Kidney epithelial cell (primary cell): Measurements from ENCODE around the gene MUC21. TPM values are rescaled to one million over a fixed set of nuclear protein-coding genes. Genes with fewer than 3 reads are reported as not detected.
"Not testable (repeated sequence)": the region's sequence is repeated elsewhere in the genome, so short reads cannot be mapped to it uniquely, and the experiment has no call there.

Experiments
- DNase-seq: peaks from one replicate; pipeline ENCODE4 v3.0.0-alpha.2; 2010; ENCODE audit warnings: low read depth
- H3K27me3 ChIP-seq: 2 replicates; pipeline ENCODE4 v1.6.0; 2011; ENCODE audit warnings: low read length; ENCODE audit not compliant: control insufficient read depth, insufficient read depth
- H3K36me3 ChIP-seq: 2 replicates; pipeline ENCODE4 v1.5.1; 2011; ENCODE audit warnings: low read length; ENCODE audit not compliant: control insufficient read depth, insufficient read depth
- H3K4me3 ChIP-seq: 2 replicates; pipeline ENCODE4 v1.5.1; 2011; ENCODE audit warnings: low read depth, mild to moderate bottlenecking, control low read depth, low read length
- total RNA-seq: library from RNA; depleted of rRNA; stranded (reverse); fragments of >200 nt; gene quantifications from 2 replicates; pipeline ENCODE4 v1.2.3, GENCODE V29; 2015
- TF ChIP-seq, protein P1 (sequence below): IDR thresholded peaks from 2 replicates; pipeline ENCODE4 v1.5.1; 2011; ENCODE audit warnings: mild to moderate bottlenecking, moderate library complexity, low read length, control low read depth, inconsistent platforms; ENCODE audit not compliant: insufficient read depth, poor library complexity, severe bottlenecking

MUC21 gene
- total RNA-seq, 1 donor from 2014 or later, result not detected

DNA sequence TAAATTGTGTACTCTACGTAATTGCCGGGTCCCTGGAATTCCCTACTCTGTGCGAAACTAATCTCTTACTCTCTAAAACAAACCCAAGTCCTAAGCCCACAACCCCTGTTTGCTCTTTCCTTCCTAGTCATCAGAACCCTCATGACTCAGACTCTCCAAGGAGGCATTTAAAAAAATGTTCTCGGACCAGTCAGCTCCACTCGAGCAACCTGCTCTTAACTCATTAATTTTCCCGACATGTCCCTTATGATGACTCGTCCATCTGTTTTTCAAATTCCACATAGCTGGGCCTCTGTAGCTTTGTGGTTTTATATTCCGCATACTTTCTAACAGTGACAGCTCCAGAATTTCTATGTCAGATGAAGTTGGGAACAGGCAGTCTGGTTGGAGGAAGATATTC, 24.2 kb downstream of the MUC21 start:
- DNase-seq, result peak; percentile 94
- TF ChIP-seq, protein P1, sequence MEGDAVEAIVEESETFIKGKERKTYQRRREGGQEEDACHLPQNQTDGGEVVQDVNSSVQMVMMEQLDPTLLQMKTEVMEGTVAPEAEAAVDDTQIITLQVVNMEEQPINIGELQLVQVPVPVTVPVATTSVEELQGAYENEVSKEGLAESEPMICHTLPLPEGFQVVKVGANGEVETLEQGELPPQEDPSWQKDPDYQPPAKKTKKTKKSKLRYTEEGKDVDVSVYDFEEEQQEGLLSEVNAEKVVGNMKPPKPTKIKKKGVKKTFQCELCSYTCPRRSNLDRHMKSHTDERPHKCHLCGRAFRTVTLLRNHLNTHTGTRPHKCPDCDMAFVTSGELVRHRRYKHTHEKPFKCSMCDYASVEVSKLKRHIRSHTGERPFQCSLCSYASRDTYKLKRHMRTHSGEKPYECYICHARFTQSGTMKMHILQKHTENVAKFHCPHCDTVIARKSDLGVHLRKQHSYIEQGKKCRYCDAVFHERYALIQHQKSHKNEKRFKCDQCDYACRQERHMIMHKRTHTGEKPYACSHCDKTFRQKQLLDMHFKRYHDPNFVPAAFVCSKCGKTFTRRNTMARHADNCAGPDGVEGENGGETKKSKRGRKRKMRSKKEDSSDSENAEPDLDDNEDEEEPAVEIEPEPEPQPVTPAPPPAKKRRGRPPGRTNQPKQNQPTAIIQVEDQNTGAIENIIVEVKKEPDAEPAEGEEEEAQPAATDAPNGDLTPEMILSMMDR, result no peak
- Histone ChIP-seq H3K4me3 (no peak overlapping the region), H3K27me3 (no peaks in the 10 kb centered on the region), H3K36me3 (no peaks in the 10 kb centered on the region)

DNA sequence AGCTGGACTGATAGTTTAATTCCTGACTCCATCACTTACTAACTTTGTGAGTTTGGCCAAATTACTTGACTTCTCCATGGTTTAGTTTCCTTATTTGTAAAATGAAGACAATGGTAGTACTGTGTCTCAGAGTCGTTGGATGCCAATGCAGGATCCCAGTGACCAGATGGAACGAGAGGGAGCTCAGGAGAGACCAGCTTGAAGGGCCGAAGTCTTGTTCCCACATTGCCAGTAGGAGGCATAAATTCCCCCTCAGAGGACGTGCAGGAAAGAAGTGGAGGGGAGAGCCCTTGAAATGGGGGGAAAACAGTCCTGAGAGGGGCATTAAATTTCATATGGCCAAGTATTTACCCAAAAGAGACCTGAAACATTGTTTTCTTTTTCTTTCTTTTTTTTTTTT, 24.6 kb downstream of the MUC21 start:
- TF ChIP-seq, protein P1, result no peak
- Histone ChIP-seq H3K4me3 (no peak overlapping the region), H3K27me3 (no peaks in the 10 kb centered on the region), H3K36me3 (no peaks in the 10 kb centered on the region)
- no peak for DNase-seq

DNA sequence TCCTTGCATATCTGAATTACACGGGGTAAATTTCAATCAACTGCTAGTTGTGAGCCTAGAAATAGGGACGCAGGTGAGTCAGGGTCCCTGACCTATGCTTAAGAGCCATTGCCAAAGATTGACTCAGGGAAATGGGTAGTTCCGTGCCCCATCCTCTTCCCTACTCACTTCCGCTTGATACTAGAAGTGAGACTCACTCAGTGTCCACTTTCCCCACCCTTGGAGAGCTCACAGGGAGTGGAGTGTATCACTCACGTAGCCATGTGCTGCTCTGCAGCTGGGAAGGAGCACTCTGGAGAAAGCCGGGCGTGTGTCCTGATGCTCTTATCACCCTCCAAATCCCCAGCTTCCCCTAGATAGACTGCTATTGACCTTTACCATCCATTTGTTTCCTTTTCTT, 26.2 kb downstream of the MUC21 start:
- Histone ChIP-seq H3K4me3 (no peak overlapping the region), H3K27me3 (no peaks in the 10 kb centered on the region), H3K36me3 (no peaks in the 10 kb centered on the region)
- DNase-seq, result no peak
- TF ChIP-seq, protein P1, result no peak

DNA sequence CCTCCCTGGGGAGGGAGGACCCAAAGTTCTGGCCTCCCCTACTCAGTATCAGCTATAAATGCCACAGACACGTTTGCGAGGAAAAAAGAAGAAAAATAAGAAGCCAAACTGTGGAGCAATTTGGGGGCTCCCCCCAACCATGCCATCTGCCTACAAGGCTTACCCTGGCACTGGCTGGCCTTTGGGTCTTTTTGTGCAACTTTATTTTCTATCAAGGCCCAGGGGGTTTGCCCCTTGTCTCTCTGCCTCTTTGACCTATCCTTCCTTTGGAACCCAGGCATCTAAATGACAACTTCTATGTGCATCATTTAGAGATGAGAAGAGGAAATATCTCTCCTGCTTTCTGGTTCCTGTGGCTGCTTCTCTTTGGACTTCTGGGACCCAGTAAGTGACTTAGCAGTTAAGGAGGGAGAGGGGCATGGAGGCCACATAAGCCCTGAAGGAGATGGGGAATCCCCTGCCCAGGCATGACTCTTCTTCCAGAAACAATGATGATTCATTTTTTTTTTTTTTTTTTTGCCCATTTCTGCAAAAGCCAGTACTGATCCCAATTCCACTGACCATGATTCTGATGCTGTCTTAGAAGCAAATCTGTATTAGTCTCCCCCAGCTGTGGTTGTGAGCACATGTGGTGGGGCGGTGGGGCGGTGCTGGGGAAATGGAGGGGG, 27.0 kb downstream of the MUC21 start, which contains the start of gene MUC22:
TSS of gene MUC22 (plus strand) at position 82 of the 668 bp plus-strand sequence. CDS start at position 315, 233 bp downstream.
- no peak within 1 kb of the TSS for H3K4me3 ChIP-seq
- TF ChIP-seq, protein P1, result no peak
- DNase-seq, result peak; percentile 63
- H3K36me3 ChIP-seq, result no peaks in the 10 kb centered on the region
- H3K27me3 ChIP-seq, result no peaks in the 10 kb centered on the region

DNA sequence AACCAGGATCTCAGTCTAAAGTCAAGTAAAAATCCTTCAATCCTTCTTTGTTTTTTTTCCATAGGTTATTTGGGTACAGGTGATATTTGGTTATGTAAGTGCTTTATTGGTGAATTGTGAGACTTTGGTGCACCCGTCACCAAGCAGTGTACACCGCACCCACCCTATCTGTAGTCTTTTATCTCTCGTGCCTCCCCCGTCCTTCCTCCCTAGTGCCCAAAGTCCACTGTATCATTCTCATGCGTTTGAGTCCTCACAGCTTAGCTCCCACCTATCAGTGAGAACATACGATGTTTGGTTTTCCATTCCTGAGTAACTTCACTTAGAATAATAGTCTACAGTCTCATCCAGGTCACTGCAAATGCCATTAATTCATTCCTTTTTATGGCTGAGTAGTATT, 27.6 kb downstream of the MUC21 start:
- Histone ChIP-seq H3K36me3 (no peaks in the 10 kb centered on the region), H3K4me3 (no peak overlapping the region)
- TF ChIP-seq, protein P1, result no peak

DNA sequence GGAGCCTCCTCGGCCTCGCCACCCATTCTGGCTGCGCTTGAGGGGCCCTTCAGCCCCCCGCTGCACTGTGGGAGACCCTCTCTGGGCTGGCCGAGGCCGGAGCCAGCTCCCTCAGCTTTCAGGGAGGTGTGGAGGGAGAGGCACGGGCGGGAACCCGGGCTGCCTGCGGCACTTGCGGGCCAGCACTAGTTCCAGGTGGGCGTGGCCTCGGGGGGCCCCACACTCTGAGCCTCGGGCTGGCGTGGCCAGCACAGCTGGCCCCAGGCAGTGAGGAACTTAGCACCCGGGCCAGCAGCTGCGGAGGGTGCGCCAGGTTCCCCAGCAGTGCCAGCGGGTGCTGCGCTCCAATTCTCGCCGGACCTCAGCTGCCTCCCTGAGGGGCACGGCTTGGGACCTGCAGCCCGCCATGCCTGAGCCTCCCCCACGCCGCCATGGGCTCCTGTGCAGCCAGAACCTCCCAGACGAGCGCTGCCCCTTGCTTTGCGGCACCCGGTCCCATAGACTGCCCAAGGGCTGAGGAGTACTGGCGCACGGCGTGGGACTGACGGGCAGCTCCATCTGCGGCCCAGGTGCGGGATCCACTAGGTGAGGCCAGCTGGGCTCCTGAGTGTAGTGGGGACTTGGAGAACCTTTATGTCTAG, 33.3 kb downstream of the MUC21 start:
- H3K36me3 ChIP-seq, result no peaks in the 10 kb centered on the region
- no peak for DNase-seq
- H3K27me3 ChIP-seq, result no peaks in the 10 kb centered on the region
- TF ChIP-seq, protein P1, result no peak
- no peak overlapping the region for H3K4me3 ChIP-seq

More for the DNA sequence above, 27.6 kb downstream of the MUC21 start:
- DNase-seq, result no peak
- H3K27me3 ChIP-seq, result no peaks in the 10 kb centered on the region

DNA sequence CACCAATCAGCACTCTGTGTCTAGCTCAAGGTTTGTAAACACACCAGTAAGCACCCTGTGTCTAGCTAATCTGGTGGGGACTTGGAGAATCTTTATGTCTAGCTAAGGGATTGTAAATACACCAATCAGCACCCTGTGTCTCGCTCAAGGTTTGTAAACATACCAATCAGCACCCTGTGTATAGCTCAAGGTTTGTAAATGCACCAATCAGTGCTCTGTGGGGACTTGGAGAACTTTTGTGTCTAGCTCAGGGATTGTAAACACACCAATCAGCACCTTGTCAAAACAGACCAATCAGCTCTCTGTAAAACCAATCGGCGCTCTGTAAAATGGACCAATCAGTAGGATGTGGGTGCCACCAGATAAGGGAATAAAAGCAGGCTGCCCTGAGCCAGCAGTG, 33.9 kb downstream of the MUC21 start:
- H3K27me3 ChIP-seq, H3K36me3 ChIP-seq, DNase-seq, H3K4me3 ChIP-seq: not testable (repeated sequence)
